Ovary (tissue), 9 donors: Measurements from ENCODE around the gene TMEM50B. TPM values are rescaled to one million over a fixed set of nuclear protein-coding genes. Genes with fewer than 3 reads are reported as not detected.
"Not testable (repeated sequence)": the region's sequence is repeated elsewhere in the genome, so short reads cannot be mapped to it uniquely, and the experiment has no call there.

Experiments
- DNase-seq, 5 donors: peaks; one replicate each; pipeline ENCODE4 v3.0.0-alpha.2; 2019 to 2020
- H3K27ac ChIP-seq, 2 donors: fragments of 200-600 bp; one replicate each; pipeline versions ENCODE4 v1.5.1 to v1.8.0; 2019 to 2022
- H3K27me3 ChIP-seq: fragments of 200-600 bp; one replicate; pipeline ENCODE4 v1.8.0; 2022
- H3K36me3 ChIP-seq: fragments of 200-600 bp; sonication (generic); one replicate; pipeline ENCODE4 v1.5.1; 2019
- H3K4me1 ChIP-seq: one replicate; pipeline ENCODE4 v1.8.1; 2013; ENCODE audit warnings: mild to moderate bottlenecking, moderate library complexity; ENCODE audit not compliant: insufficient read depth
- H3K4me3 ChIP-seq: fragments of 200-600 bp; sonication (generic); one replicate; pipeline ENCODE4 v1.5.1; 2017
- H3K9me3 ChIP-seq, 2 donors: fragments of 200-600 bp in 1 of 2; sonication (generic) in 1 of 2; one replicate each; pipeline versions ENCODE4 v1.5.1 to v1.8.1; 2013 to 2019; ENCODE audit warnings: mild to moderate bottlenecking in 1 of 2, moderate library complexity in 1 of 2
- CTCF ChIP-seq, 3 donors: fragments of 450-650 bp in 2 of 3; fragments of 200-600 bp in 1 of 3; IDR thresholded peaks; one replicate each; pipeline versions ENCODE4 v1.5.1 to v1.8.0; 2016 to 2022; ENCODE audit warnings: antibody characterized with exemption in 3 of 3, mild to moderate bottlenecking in 1 of 3
- EP300 ChIP-seq: sonication (generic); formaldehyde crosslinking; IDR thresholded peaks from one replicate; pipeline ENCODE4 v1.6.1; 2017; ENCODE audit warnings: antibody characterized with exemption
- POLR2A ChIP-seq: fragments of 450-650 bp; IDR thresholded peaks from one replicate; pipeline ENCODE4 v1.6.1; 2017; ENCODE audit warnings: antibody characterized with exemption, mild to moderate bottlenecking, moderate library complexity
- WGBS, 3 donors: extraction: QIAGEN DNeasy Blood & Tissue Kit in 1 of 3; methylation state at CpG; one replicate each; pipeline versions ENCODE4 v1.1.5 to v1.1.7; 2013 to 2017; 5-methylcytosine and 5-hydroxymethylcytosine counted together
- intact Hi-C, 4 donors: fragments of 100-400 bp; cut with DNase I; formaldehyde crosslinking; loops; one replicate each; pipeline versions ENCODE4 v1.11.0 to v1.15.1; 2022 to 2023
- polyA plus RNA-seq, 2 donors: library from polyadenylated mRNA; stranded (reverse); fragments of 200-250 nt in 1 of 2; fragments of 350-450 nt in 1 of 2; fragmentation: Illumina TruSeq in 1 of 2; extraction: RNeasy Lipid Tissue Mini Kit (QIAGEN cat#74804) in 1 of 2; gene quantifications; one replicate each; pipeline ENCODE4 v1.2.3, GENCODE V29; 2013 to 2014
- total RNA-seq, 7 donors: library from RNA; depleted of rRNA in 2 of 7; stranded (reverse); fragments of >200 nt in 2 of 7; fragmentation: NEBNext Ultra II Directional in 3 of 7; extraction: Animal tissue kit (Norgen Biotek cat#: 25700) in 3 of 7; gene quantifications; one replicate each; pipeline versions ENCODE4 v1.1.0 to v1.2.4, GENCODE V29; 2016 to 2023
- donor health status: DM: no; HTN: no; CAD: no; lungs with moderate emphysema.
- donor health status: DM: no; HTN: no; CAD: no.
- donor health status: Bipolar disorder and iron deficiency.
- donor health status: DM: yes; HTN: yes; CAD: no.
- donor health status: DM: no; HTN: no; CAD: no.
- donor health status: DM: yes; HTN: yes; CAD: no.

Gene TMEM50B
- total and polyA plus RNA-seq, 9 donors: 50.1 to 122 (median 75.4) TPM

- Histone ChIP-seq H3K27me3 (no peaks in the 10 kb centered on the region), H3K4me3 (no peak overlapping the region), H3K27ac (no peak overlapping the region), H3K9me3 (no peaks in the 10 kb centered on the region), H3K36me3 (no peaks in the 10 kb centered on the region), H3K4me1 (no peaks in the 10 kb centered on the region)
- TF ChIP-seq EP300 (no peak), CTCF (IDR thresholded peaks at IDR 0.05) (no peak), POLR2A (no peak)
- intact Hi-C loops: no loop called here
- WGBS, 3 donors: 95 to 97% (median 96%) methylated on average over 2 of the region's 2 CpGs
- no peak for DNase-seq
These were observed 34.5 kb upstream of the TMEM50B start for GRCh38 chr21:33514229-33514628.

GRCh38 chr21:33512481-33512880 is 32.7 kb upstream of the TMEM50B start:
- TF ChIP-seq EP300 (no peak), POLR2A (no peak), CTCF (IDR thresholded peaks at IDR 0.05) (no peak)
- no peaks in the 10 kb centered on the region for H3K9me3 ChIP-seq
- H3K27me3 ChIP-seq: no peaks in the 10 kb centered on the region
- H3K27ac ChIP-seq: no peak overlapping the region
- no peak for DNase-seq
- no peaks in the 10 kb centered on the region for H3K36me3 ChIP-seq
- no peak overlapping the region for H3K4me3 ChIP-seq
- H3K4me1 ChIP-seq: no peaks in the 10 kb centered on the region
- WGBS, 3 donors: 94 to 99% (median 99%) methylated on average over 3 of the region's 3 CpGs
- intact Hi-C loops: no loop called here

- DNase-seq: no peak
- H3K36me3 ChIP-seq: no peaks in the 10 kb centered on the region
- H3K4me3 ChIP-seq: no peak overlapping the region
- no peaks in the 10 kb centered on the region for H3K27me3 ChIP-seq
- H3K27ac ChIP-seq: no peak overlapping the region
- TF ChIP-seq POLR2A: no peak
- TF ChIP-seq EP300: no peak
- no peak for TF ChIP-seq CTCF (IDR thresholded peaks at IDR 0.05)
- intact Hi-C loops: no loop called here
- H3K9me3 ChIP-seq: no peaks in the 10 kb centered on the region
- WGBS, 3 donors: 95 to 99% (median 96%) methylated on average over 4 of the region's 4 CpGs
- H3K4me1 ChIP-seq: no peaks in the 10 kb centered on the region
These were observed 31.9 kb upstream of the TMEM50B start for GRCh38 chr21:33511639-33512038.

- no peaks in the 10 kb centered on the region for H3K36me3 ChIP-seq
- intact Hi-C loops: no loop called here
- no peaks in the 10 kb centered on the region for H3K4me1 ChIP-seq
- TF ChIP-seq CTCF (IDR thresholded peaks at IDR 0.05): no peak
- TF ChIP-seq EP300: no peak
- TF ChIP-seq POLR2A: no peak
- 92 to 95% (median 94%) methylated on average over 8 of the region's 8 CpGs for WGBS, 3 donors
- no peak overlapping the region for H3K4me3 ChIP-seq
- H3K27ac ChIP-seq: no peak overlapping the region
- no peaks in the 10 kb centered on the region for H3K27me3 ChIP-seq
- H3K9me3 ChIP-seq: no peaks in the 10 kb centered on the region
- no peak for DNase-seq
These were observed 31.1 kb upstream of the TMEM50B start for GRCh38 chr21:33510826-33511225.

DNA sequence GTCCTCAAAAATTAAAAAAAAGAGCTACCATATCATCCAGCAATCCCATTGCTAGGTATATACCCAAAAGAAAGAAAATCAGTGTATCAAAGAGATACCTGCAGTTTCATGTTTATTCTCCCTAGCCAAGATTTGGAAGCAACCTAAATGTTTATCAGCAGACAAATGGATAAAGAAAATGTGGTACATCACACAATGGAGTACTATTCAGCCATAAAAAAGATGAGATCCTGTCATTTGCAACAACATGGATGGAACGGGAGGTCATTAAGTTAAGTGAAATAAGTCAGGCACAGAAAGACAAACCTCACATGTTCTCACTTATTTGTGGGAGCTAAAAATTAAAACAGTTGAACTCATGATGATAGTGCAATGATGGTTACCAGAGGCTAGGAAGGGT is 27.2 kb upstream of the TMEM50B start:
- 97 to 100% (median 100%) methylated on average over 1 of the region's 1 CpG for WGBS, 3 donors
- H3K9me3 ChIP-seq, H3K27me3 ChIP-seq, intact Hi-C loops, H3K27ac ChIP-seq, H3K36me3 ChIP-seq, DNase-seq, H3K4me1 ChIP-seq, H3K4me3 ChIP-seq: not testable (repeated sequence)
